GM12872 (cell line): ENCODE measurements around the gene VEGFA.
A peak's percentile ranks its signal among the peaks of the same experiment; 100 is the strongest.

ENCODE experiments used
- TF ChIP-seq, protein P1 (sequence below): IDR thresholded peaks from 3 replicates; pipeline ENCODE4 v1.5.1; 2011; ENCODE audit warnings: low read depth, mild to moderate bottlenecking, low read length, moderate library complexity; ENCODE audit not compliant: insufficient read depth

Gene VEGFA

DNA sequence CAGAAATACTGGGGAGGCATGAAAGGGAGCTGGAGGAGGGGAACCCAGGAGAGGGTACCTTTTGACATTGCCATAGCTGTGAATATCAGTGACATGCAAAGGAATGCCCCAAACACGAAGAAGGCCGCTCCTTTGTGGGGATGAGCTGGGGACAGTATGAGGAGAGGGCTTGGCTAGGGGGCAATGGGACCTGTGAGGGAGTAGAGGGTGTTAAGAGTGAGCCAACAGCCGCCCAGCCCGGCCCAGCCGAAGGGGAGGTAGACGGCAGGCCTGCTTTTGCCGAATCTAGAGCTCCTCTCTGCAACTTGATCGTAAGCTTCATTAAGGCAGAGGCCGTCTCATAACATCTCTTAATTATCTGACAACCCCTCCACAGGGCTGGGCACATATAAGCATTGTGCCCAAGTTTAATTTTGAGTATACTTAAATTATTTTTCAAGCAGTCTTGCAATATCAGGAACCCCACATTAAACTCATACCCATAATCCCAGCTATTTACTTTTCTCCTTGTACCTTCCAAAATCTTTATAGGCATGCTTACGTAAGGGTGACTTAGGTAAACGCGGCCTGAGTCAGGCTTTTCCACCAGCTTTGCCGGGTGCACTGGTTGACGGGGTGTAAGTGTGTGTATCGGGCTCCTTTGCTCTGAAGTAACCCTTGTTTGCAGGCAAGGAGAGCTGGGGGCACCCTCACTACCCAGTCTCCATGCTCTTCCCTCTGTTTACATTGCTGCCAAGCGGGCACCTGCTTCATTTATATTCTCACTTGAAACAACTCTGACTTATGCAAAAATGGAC is 24.9 kb upstream of the VEGFA start:
- TF ChIP-seq, protein P1, sequence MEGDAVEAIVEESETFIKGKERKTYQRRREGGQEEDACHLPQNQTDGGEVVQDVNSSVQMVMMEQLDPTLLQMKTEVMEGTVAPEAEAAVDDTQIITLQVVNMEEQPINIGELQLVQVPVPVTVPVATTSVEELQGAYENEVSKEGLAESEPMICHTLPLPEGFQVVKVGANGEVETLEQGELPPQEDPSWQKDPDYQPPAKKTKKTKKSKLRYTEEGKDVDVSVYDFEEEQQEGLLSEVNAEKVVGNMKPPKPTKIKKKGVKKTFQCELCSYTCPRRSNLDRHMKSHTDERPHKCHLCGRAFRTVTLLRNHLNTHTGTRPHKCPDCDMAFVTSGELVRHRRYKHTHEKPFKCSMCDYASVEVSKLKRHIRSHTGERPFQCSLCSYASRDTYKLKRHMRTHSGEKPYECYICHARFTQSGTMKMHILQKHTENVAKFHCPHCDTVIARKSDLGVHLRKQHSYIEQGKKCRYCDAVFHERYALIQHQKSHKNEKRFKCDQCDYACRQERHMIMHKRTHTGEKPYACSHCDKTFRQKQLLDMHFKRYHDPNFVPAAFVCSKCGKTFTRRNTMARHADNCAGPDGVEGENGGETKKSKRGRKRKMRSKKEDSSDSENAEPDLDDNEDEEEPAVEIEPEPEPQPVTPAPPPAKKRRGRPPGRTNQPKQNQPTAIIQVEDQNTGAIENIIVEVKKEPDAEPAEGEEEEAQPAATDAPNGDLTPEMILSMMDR: no peak

DNA sequence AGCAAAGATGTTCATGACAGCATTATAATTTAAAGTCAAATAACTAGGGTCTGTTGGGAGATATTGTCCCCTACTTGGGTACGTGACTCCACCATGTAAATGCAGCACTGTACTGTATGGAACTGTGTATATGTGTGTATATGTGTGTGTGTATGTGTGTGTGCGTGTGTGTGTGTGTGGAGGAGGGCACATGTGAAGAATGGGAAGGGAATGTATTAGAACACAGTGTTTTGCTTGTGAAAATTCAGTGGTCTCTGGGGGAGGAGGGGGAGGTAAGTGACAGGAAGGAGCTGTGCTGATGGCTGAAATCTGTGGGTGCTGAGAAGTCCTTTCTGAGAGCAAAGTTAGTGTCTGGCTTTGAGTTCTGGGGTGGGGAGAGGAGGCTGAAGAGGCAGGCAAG is 23.9 kb upstream of the VEGFA start:
- TF ChIP-seq, protein P1: no peak

DNA sequence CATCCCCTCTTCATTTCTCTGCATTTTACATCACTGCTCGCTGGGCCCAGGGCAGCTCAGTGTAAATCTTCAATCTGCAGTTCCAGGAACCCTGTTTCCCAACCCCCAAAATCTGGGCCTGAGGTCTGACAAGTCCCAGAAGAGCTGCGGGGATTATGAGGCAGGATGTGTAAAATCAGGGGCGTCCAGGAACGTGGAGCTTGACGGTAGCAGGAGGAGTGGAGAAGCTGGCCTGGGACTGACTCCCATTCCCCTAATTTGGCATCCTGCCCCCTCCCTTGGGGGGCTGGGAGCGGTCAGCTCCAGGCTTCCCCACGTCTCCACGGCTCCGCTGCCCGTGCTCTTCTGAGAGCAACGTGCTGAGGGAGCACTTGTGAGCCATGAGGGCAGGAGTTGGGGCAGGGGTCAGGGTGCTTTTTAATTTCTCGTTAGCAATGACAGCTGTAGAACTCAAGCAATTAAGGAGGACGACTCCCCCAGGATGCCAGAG is 23.4 kb upstream of the VEGFA start:
- TF ChIP-seq, protein P1: no peak

DNA sequence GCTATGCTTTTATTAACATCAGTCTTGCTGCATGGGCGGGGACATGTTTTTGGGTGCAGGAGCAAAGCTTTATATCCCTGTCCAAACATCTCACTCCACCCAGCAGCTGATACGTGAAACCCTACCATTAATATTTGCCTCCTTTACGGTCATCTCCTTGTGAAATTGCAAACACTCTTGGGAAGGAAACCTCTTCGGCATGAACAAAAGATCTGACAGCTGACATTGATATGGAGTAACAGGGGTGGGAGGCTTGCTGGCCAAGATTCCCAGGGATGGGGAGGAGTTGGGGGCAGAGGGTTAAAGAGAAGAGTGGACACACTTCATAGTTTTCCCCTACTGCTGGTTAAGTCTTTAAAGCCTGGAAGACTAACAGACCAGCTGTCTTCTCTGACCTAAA is 22.2 kb upstream of the VEGFA start:
- TF ChIP-seq, protein P1: no peak

DNA sequence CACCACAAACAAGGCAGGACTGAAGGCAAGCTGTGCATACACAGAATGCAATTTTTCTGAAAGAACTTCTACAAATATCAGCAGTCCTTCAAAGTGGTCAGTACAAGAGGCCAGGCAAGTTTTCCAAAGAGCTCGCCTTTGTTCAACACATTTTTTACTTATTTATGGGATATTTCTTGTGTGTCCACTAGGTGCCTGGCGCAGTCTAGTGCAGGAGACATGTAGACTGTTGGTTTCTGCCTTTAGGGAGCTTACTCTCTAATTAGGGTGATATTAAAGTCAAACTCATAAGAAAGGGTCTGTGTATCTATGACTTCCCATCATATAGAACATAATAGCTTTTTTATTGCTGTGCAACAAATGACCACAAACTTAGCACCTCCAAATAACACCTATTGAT is 21.2 kb upstream of the VEGFA start:
- TF ChIP-seq, protein P1: 0 out of 3 replicates have a peak, but pooled peaks have one; percentile 6

DNA sequence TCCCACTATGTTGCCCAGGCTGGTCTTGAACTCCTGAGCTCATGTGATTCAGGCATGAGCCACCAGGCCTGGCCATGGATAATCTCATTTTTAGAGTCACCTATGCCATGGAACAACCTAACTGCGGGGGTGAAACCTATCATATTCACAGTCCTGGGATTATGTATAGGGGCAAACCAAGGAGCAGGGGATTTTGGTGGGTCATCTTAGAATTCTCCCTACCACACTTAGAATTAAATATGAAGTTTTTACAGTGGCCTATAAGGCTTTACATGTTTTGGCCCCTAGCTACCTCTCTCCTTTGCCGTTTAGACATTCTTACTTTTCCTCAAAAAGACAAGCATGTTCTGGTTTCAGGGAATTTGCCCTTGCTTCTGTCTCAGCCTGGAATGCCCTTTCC is 20.6 kb upstream of the VEGFA start:
- TF ChIP-seq, protein P1: no peak

DNA sequence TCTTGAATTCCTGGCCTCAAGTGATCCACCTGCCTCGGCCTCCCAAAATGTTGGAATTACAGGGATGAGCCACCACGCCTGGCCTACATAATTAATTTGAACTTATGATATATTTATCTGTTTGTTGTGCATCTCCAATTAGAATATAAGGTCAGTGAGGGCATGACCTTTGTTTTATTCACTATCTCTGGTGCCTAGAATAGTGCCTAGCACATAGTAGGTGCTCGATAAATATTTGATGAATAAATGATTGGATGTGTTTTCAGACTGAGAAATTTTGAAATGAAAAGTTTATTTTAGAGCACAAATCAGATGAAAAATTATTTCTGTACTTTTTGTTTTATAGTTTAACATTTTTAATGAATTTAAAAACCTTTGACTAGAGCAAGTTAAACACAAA is 19.4 kb upstream of the VEGFA start:
- TF ChIP-seq, protein P1: no peak
